Thoracic aorta (tissue), 2 donors: ENCODE measurements around the gene TMEM263. TPM values are rescaled to one million over a fixed set of nuclear protein-coding genes. Genes with fewer than 3 reads are reported as not detected.

ENCODE experiments used
- ATAC-seq: fragments of 150-250 bp; one replicate; pipeline ENCODE4 v1.8.0; 2017; ENCODE audit warnings: low read depth; ENCODE audit not compliant: insufficient number of reproducible peaks, low FRiP score
- DNase-seq: peaks from one replicate; pipeline ENCODE4 v3.0.0-alpha.2; 2020; ENCODE audit warnings: low spot score
- H3K27ac ChIP-seq, 2 donors: fragments of 200-600 bp; sonication (generic); 1 replicate in 1 of 2; 2 replicates in 1 of 2; pipeline ENCODE4 v1.5.1; 2016; ENCODE audit warnings: mild to moderate bottlenecking in 2 of 2, moderate library complexity in 2 of 2
- H3K27me3 ChIP-seq: fragments of 200-600 bp; sonication (generic); replicated peaks from 2 replicates; pipeline ENCODE4 v1.6.0; 2016; ENCODE audit warnings: mild to moderate bottlenecking; ENCODE audit not compliant: insufficient read depth
- H3K36me3 ChIP-seq: fragments of 200-600 bp; sonication (generic); one replicate; pipeline ENCODE4 v1.5.1; 2016
- H3K4me1 ChIP-seq, 2 donors: fragments of 200-600 bp; sonication (generic); 1 replicate in 1 of 2; 2 replicates in 1 of 2; pipeline versions ENCODE4 v1.5.1 to v1.6.0; 2016; ENCODE audit warnings: low read depth in 2 of 2, mild to moderate bottlenecking in 1 of 2; ENCODE audit not compliant: control insufficient read depth in 1 of 2
- H3K4me3 ChIP-seq: fragments of 200-600 bp; sonication (generic); 2 replicates; pipeline ENCODE4 v1.5.1; 2016; ENCODE audit warnings: mild to moderate bottlenecking
- H3K9me3 ChIP-seq: fragments of 200-600 bp; sonication (generic); 2 replicates; pipeline ENCODE4 v1.5.1; 2016
- CTCF ChIP-seq: fragments of 200-600 bp; sonication (generic); IDR thresholded peaks from one replicate; pipeline ENCODE4 v1.5.1; 2019; ENCODE audit warnings: antibody characterized with exemption
- total RNA-seq, 2 donors: library from RNA; depleted of rRNA; stranded (reverse); fragments of >200 nt; gene quantifications; one replicate each; pipeline versions ENCODE4 v1.1.0 to v1.2.3, GENCODE V29; 2016

Gene TMEM263
- total RNA-seq, 2 donors from 2014 or later, result 32.2 to 57.8 TPM

GRCh38 chr12:106910202-106910601, 45.5 kb upstream of the TMEM263 start:
- DNase-seq, result no peak
- Histone ChIP-seq H3K4me3 (no peak overlapping the region), H3K4me1 (no peaks in the 10 kb centered on the region), H3K27me3 (no peaks in the 10 kb centered on the region), H3K9me3 (no peaks in the 10 kb centered on the region), H3K36me3 (no peaks in the 10 kb centered on the region), H3K27ac (no peak overlapping the region)
- ATAC-seq, result no peak
- no peak for TF ChIP-seq CTCF

- H3K4me3 ChIP-seq, result no peak overlapping the region
- no peaks in the 10 kb centered on the region for H3K4me1 ChIP-seq
- no peak for ATAC-seq
Observed at GRCh38 chr12:106911581-106911980, 44.1 kb upstream of the TMEM263 start.

GRCh38 chr12:106913456-106913855, 42.3 kb upstream of the TMEM263 start:
- DNase-seq, result no peak
- no peaks in the 10 kb centered on the region for H3K4me1 ChIP-seq
- no peak for TF ChIP-seq CTCF
- no peak for ATAC-seq
- no peaks in the 10 kb centered on the region for H3K36me3 ChIP-seq
- H3K9me3 ChIP-seq, result no peaks in the 10 kb centered on the region
- no peak overlapping the region for H3K4me3 ChIP-seq
- H3K27me3 ChIP-seq, result no peaks in the 10 kb centered on the region
- H3K27ac ChIP-seq, result no peak overlapping the region

More at GRCh38 chr12:106911581-106911980, 44.1 kb upstream of the TMEM263 start:
- Histone ChIP-seq H3K36me3 (no peaks in the 10 kb centered on the region), H3K27me3 (no peaks in the 10 kb centered on the region), H3K9me3 (no peaks in the 10 kb centered on the region), H3K27ac (no peak overlapping the region)
- no peak for DNase-seq
- no peak for TF ChIP-seq CTCF

- no peak for ATAC-seq
- no peak for TF ChIP-seq CTCF
Observed at GRCh38 chr12:106914796-106915634, 40.7 kb upstream of the TMEM263 start.

GRCh38 chr12:106915635-106916026, 40.1 kb upstream of the TMEM263 start:
- no peaks in the 10 kb centered on the region for H3K27me3 ChIP-seq
- H3K9me3 ChIP-seq, result no peaks in the 10 kb centered on the region
- ATAC-seq (no peak), DNase-seq (no peak)
- no peak for TF ChIP-seq CTCF
- H3K27ac ChIP-seq, result no peak overlapping the region
- no peaks in the 10 kb centered on the region for H3K4me1 ChIP-seq
- no peak overlapping the region for H3K4me3 ChIP-seq
- no peaks in the 10 kb centered on the region for H3K36me3 ChIP-seq

More at GRCh38 chr12:106914796-106915634, 40.7 kb upstream of the TMEM263 start:
- Histone ChIP-seq H3K4me3 (no peak overlapping the region), H3K27ac (no peak overlapping the region), H3K4me1 (no peaks in the 10 kb centered on the region), H3K36me3 (no peaks in the 10 kb centered on the region), H3K9me3 (no peaks in the 10 kb centered on the region), H3K27me3 (no peaks in the 10 kb centered on the region)
- DNase-seq, result no peak
